GM23338 (cell line): Measurements from ENCODE around the gene PIK3R5. TPM values are rescaled to one million over a fixed set of nuclear protein-coding genes. Genes with fewer than 3 reads are reported as not detected.
A peak's percentile ranks its signal among the peaks of the same experiment; 100 is the strongest.

ENCODE experiments used
- ATAC-seq: fragments of 200-7000 bp; cut with Tn5 transposase; 3 replicates; pipeline ENCODE4 v1.9.1; 2020
- DNase-seq: peaks from one replicate; pipeline ENCODE4 v3.0.0-alpha.2; 2015; ENCODE audit warnings: low spot score
- H2AFZ ChIP-seq: fragments of 200-600 bp; sonication (generic); 2 replicates; pipeline ENCODE4 v1.8.0; 2016; ENCODE audit warnings: antibody characterized with exemption, mild to moderate bottlenecking, moderate library complexity
- H3F3A ChIP-seq: fragments of 200-600 bp; sonication (generic); replicated peaks from 2 replicates; pipeline ENCODE4 v1.8.0; 2017; ENCODE audit warnings: antibody characterized with exemption, mixed run types, low read depth
- H3K27ac ChIP-seq: fragments of 200-600 bp; sonication (generic); 2 replicates; pipeline ENCODE4 v1.6.1; 2016; ENCODE audit warnings: low read depth
- H3K27me3 ChIP-seq: fragments of 200-600 bp; sonication (generic); 2 replicates; pipeline ENCODE4 v1.8.0; 2016; ENCODE audit warnings: mild to moderate bottlenecking, mixed run types, moderate library complexity; ENCODE audit not compliant: insufficient read depth
- H3K36me3 ChIP-seq: fragments of 200-600 bp; sonication (generic); 2 replicates; pipeline ENCODE4 v1.8.0; 2016; ENCODE audit warnings: mild to moderate bottlenecking; ENCODE audit not compliant: insufficient read depth
- H3K4me1 ChIP-seq: fragments of 200-600 bp; sonication (generic); 2 replicates; pipeline ENCODE4 v1.8.0; 2016; ENCODE audit warnings: mild to moderate bottlenecking, moderate library complexity; ENCODE audit not compliant: insufficient read depth
- H3K4me2 ChIP-seq: fragments of 200-600 bp; sonication (generic); 2 replicates; pipeline ENCODE4 v1.7.1; 2017; ENCODE audit warnings: mixed run types
- H3K4me3 ChIP-seq: fragments of 200-600 bp; sonication (generic); 2 replicates; pipeline ENCODE4 v1.6.1; 2016; ENCODE audit warnings: mixed run types
- H3K79me2 ChIP-seq: fragments of 200-600 bp; sonication (generic); replicated peaks from 2 replicates; pipeline ENCODE4 v1.8.0; 2017; ENCODE audit warnings: mild to moderate bottlenecking; ENCODE audit not compliant: insufficient read depth
- H3K9me2 ChIP-seq: fragments of 200-600 bp; sonication (generic); 2 replicates; pipeline ENCODE4 v1.8.0; 2017; ENCODE audit not compliant: insufficient read depth
- H4K20me1 ChIP-seq: fragments of 200-600 bp; sonication (generic); replicated peaks from 2 replicates; pipeline ENCODE4 v1.8.0; 2017; ENCODE audit warnings: mild to moderate bottlenecking; ENCODE audit not compliant: insufficient read depth
- H3K27ac Mint-ChIP-seq: 2 replicates; pipeline ENCODE4 v1.8.0; 2020; ENCODE audit warnings: inconsistent platforms, mild to moderate bottlenecking, moderate library complexity, mixed read lengths
- H3K27me3 Mint-ChIP-seq: 3 replicates; pipeline ENCODE4 v1.8.0; 2022; ENCODE audit warnings: low read depth, mild to moderate bottlenecking, moderate library complexity, mixed read lengths, inconsistent platforms; ENCODE audit not compliant: insufficient read depth, poor library complexity
- H3K36me3 Mint-ChIP-seq: 3 replicates; pipeline ENCODE4 v1.8.0; 2021; ENCODE audit warnings: low read depth, mild to moderate bottlenecking, inconsistent platforms, moderate library complexity, mixed read lengths
- H3K4me1 Mint-ChIP-seq: 3 replicates; pipeline ENCODE4 v1.8.0; 2020; ENCODE audit warnings: mild to moderate bottlenecking, inconsistent platforms, mixed read lengths
- H3K4me3 Mint-ChIP-seq: 3 replicates; pipeline ENCODE4 v1.8.0; 2021; ENCODE audit warnings: moderate library complexity, mild to moderate bottlenecking, inconsistent platforms, mixed read lengths
- H3K9me3 Mint-ChIP-seq: 3 replicates; pipeline ENCODE4 v1.8.0; 2020; ENCODE audit warnings: moderate library complexity, mild to moderate bottlenecking, inconsistent platforms, mixed read lengths
- EZH2 ChIP-seq: fragments of 200-600 bp; sonication (generic); IDR thresholded peaks from one replicate; pipeline ENCODE4 v1.8.0; 2017; ENCODE audit warnings: antibody characterized with exemption, mild to moderate bottlenecking, low read depth; ENCODE audit not compliant: unreplicated experiment
- EZH2phosphoT487 ChIP-seq: fragments of 200-600 bp; sonication (generic); IDR thresholded peaks from one replicate; pipeline ENCODE4 v1.8.1; 2018; ENCODE audit warnings: antibody characterized with exemption; ENCODE audit not compliant: unreplicated experiment
- JUNB ChIP-seq: IDR thresholded peaks from one replicate; pipeline ENCODE4 v1.6.1; 2016; ENCODE audit warnings: antibody characterized with exemption; ENCODE audit not compliant: unreplicated experiment
- NANOG ChIP-seq: IDR thresholded peaks from 2 replicates; pipeline ENCODE4 v1.6.1; 2016; ENCODE audit warnings: antibody characterized with exemption, borderline replicate concordance
- STAT1 ChIP-seq: IDR thresholded peaks from one replicate; pipeline ENCODE4 v1.6.1; 2016; ENCODE audit warnings: antibody characterized with exemption; ENCODE audit not compliant: unreplicated experiment
- ZNF114 ChIP-seq: fragments of 250-450 bp; sonication (Bioruptor Pico); IDR thresholded peaks from 2 replicates; pipeline ENCODE4 v1.5.0; 2020; ENCODE audit warnings: mild to moderate bottlenecking, moderate library complexity
- ZNF331 ChIP-seq: fragments of 250-450 bp; sonication (Bioruptor Pico); IDR thresholded peaks from 2 replicates; pipeline ENCODE4 v1.5.0; 2020; ENCODE audit warnings: low read depth, mild to moderate bottlenecking, moderate library complexity
- polyA plus RNA-seq: library from polyadenylated mRNA; unstranded; fragments of >200 nt; fragmentation: Nextera tagmentation; extraction: Ambion mirVana; gene quantifications from 2 replicates; pipeline ENCODE4 v1.2.1, GENCODE V29; 2016
- total RNA-seq: library from RNA; depleted of rRNA; stranded (reverse); fragments of >200 nt; shearing (Covaris generic); gene quantifications from 2 replicates; pipeline ENCODE4 v1.2.3, GENCODE V29; 2014
- TF ChIP-seq, protein P1 (sequence below): fragments of 250-450 bp; sonication (Bioruptor Pico); IDR thresholded peaks from 2 replicates; pipeline ENCODE4 v1.5.0; 2020; ENCODE audit warnings: mild to moderate bottlenecking, moderate library complexity
- TF ChIP-seq, protein P2 (sequence below): IDR thresholded peaks from 2 replicates; pipeline ENCODE4 v1.6.1; 2016; ENCODE audit warnings: antibody characterized with exemption

PIK3R5 gene
- total and polyA plus RNA-seq, 2 experiments from 2014 or later = 1.7 to 9.4 TPM

DNA sequence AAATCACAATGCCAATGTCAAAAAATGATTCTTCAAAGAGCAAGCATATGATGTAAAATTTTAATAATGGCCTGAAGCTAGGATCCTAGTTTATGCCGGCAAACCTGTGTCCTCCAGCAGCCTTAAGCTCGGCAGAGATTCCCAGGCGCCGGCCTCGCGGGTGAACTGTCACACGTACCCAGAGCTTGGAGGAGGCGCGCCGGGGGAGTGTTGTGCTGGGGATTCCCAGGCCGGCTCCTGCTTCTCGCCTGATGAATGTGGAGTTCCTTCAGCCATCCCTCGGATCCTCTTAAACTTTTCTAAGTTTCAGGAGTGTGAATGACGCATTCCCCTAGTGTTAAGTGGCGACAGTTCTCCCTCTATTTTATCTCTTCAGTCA lies 36.7 kb upstream of the PIK3R5 start:
- Histone ChIP-seq H3K36me3 (no peaks in the 10 kb centered on the region; the same call in 1 of the 2 replicates), H3K4me2 (peak overlapping the region; percentile 81), H3K79me2 (no peaks in the 10 kb centered on the region), H3F3A (no peaks in the 10 kb centered on the region), H4K20me1 (no peaks in the 10 kb centered on the region; the same call in 1 of the 2 replicates), H3K4me1 (peaks cover 16% of the 10 kb centered on the region), H2AFZ (peak overlapping the region; percentile 86; the same call in 1 of the 2 replicates), H3K27ac (no peak overlapping the region), H3K4me3 (peak overlapping the region; percentile 57), H3K27me3 (peaks cover 75% of the 10 kb centered on the region), H3K9me2 (no peaks in the 10 kb centered on the region)
- Mint-ChIP-seq H3K27ac (no peak overlapping the region), H3K4me1 (peaks cover 12% of the 10 kb centered on the region), H3K36me3 (no peaks in the 10 kb centered on the region; the same call in 2 of the 3 replicates), H3K9me3 (no peaks in the 10 kb centered on the region; the same call in 2 of the 3 replicates), H3K4me3 (peak overlapping the region; percentile 62), H3K27me3 (peaks cover 66% of the 10 kb centered on the region)
- ATAC-seq (peak; percentile 15), DNase-seq (peak; percentile 65)
- TF ChIP-seq EZH2 (no peak), STAT1 (no peak), ZNF114 (CRISPR knock-in tag) (no peak), NANOG (no peak), JUNB (no peak), EZH2phosphoT487 (no peak), ZNF331 (CRISPR knock-in tag) (no peak)
- TF ChIP-seq, protein P1, sequence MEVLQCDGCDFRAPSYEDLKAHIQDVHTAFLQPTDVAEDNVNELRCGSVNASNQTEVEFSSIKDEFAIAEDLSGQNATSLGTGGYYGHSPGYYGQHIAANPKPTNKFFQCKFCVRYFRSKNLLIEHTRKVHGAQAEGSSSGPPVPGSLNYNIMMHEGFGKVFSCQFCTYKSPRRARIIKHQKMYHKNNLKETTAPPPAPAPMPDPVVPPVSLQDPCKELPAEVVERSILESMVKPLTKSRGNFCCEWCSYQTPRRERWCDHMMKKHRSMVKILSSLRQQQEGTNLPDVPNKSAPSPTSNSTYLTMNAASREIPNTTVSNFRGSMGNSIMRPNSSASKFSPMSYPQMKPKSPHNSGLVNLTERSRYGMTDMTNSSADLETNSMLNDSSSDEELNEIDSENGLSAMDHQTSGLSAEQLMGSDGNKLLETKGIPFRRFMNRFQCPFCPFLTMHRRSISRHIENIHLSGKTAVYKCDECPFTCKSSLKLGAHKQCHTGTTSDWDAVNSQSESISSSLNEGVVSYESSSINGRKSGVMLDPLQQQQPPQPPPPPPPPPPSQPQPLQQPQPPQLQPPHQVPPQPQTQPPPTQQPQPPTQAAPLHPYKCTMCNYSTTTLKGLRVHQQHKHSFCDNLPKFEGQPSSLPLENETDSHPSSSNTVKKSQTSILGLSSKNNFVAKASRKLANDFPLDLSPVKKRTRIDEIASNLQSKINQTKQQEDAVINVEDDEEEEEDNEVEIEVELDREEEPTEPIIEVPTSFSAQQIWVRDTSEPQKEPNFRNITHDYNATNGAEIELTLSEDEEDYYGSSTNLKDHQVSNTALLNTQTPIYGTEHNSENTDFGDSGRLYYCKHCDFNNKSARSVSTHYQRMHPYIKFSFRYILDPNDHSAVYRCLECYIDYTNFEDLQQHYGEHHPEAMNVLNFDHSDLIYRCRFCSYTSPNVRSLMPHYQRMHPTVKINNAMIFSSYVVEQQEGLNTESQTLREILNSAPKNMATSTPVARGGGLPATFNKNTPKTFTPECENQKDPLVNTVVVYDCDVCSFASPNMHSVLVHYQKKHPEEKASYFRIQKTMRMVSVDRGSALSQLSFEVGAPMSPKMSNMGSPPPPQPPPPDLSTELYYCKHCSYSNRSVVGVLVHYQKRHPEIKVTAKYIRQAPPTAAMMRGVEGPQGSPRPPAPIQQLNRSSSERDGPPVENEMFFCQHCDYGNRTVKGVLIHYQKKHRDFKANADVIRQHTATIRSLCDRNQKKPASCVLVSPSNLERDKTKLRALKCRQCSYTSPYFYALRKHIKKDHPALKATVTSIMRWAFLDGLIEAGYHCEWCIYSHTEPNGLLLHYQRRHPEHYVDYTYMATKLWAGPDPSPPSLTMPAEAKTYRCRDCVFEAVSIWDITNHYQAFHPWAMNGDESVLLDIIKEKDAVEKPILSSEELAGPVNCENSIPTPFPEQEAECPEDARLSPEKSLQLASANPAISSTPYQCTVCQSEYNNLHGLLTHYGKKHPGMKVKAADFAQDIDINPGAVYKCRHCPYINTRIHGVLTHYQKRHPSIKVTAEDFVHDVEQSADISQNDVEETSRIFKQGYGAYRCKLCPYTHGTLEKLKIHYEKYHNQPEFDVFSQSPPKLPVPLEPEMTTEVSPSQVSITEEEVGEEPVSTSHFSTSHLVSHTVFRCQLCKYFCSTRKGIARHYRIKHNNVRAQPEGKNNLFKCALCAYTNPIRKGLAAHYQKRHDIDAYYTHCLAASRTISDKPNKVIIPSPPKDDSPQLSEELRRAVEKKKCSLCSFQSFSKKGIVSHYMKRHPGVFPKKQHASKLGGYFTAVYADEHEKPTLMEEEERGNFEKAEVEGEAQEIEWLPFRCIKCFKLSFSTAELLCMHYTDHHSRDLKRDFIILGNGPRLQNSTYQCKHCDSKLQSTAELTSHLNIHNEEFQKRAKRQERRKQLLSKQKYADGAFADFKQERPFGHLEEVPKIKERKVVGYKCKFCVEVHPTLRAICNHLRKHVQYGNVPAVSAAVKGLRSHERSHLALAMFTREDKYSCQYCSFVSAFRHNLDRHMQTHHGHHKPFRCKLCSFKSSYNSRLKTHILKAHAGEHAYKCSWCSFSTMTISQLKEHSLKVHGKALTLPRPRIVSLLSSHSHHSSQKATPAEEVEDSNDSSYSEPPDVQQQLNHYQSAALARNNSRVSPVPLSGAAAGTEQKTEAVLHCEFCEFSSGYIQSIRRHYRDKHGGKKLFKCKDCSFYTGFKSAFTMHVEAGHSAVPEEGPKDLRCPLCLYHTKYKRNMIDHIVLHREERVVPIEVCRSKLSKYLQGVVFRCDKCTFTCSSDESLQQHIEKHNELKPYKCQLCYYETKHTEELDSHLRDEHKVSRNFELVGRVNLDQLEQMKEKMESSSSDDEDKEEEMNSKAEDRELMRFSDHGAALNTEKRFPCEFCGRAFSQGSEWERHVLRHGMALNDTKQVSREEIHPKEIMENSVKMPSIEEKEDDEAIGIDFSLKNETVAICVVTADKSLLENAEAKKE (CRISPR knock-in tag) = no peak
- TF ChIP-seq, protein P2, sequence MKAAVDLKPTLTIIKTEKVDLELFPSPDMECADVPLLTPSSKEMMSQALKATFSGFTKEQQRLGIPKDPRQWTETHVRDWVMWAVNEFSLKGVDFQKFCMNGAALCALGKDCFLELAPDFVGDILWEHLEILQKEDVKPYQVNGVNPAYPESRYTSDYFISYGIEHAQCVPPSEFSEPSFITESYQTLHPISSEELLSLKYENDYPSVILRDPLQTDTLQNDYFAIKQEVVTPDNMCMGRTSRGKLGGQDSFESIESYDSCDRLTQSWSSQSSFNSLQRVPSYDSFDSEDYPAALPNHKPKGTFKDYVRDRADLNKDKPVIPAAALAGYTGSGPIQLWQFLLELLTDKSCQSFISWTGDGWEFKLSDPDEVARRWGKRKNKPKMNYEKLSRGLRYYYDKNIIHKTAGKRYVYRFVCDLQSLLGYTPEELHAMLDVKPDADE = no peak
